ENCODE results near the gene ENPP3. TPM values are rescaled to one million over a fixed set of nuclear protein-coding genes. Genes with fewer than 3 reads are reported as not detected.

Gene ENPP3
- total RNA-seq, 1 experiment from 2014 or later = not detected

Small RNA genes lying within 50 kb of the gene (small RNA-seq; reads per million reads assigned to genes)
- gene MIR548H5 = not detected
- not detected for gene RNU4-18P

Other genes starting within 250 kb of the ENPP3 start
- gene ARG1, start 64.1 kb upstream of the ENPP3 start, total RNA-seq (2014; rRNA removed; shearing (Covaris generic)) = not detected in 2 replicates
- 6.5 and 6.7 TPM in 2 replicates for gene MED23, start 9.1 kb upstream of the ENPP3 start, total RNA-seq (2014; rRNA removed; shearing (Covaris generic))
- not detected in 2 replicates for gene OR2A4, start 64.1 kb downstream of the ENPP3 start, total RNA-seq (2014; rRNA removed; shearing (Covaris generic))
- gene CTAGE9, start 73.7 kb downstream of the ENPP3 start, total RNA-seq (2014; rRNA removed; shearing (Covaris generic)) = not detected in 2 replicates
- 0.03 and 0.33 TPM in 2 replicates for gene ENPP1, start 170.7 kb downstream of the ENPP3 start, total RNA-seq (2014; rRNA removed; shearing (Covaris generic))

All from HT-29 (cell line).